ENCODE data around the gene ALG9.
"Not testable (repeated sequence)": the region's sequence is repeated elsewhere in the genome, so short reads cannot be mapped to it uniquely, and the experiment has no call there.

Gene ALG9

DNA sequence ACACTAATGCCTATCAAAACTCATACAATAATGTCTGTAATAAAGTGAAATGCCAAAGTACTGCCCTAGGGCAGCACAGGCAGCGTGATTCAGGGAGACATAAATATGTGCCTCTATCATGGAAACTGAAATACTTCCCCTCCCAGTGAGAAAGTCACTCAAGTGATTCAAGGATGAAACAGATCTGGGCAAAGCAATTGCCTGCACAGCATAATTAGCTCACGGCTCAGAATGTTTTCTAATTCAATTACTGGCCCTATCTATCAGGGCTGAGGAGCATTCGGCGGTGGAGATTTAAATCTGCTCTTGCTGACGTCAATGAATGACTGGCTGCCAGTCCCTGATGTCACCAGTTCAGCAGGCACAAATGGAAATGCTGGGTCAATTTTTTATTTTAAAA lies 77.5 kb downstream of the ALG9 start:
- DNase-seq (ENCODE audit: low spot score), result no peak

DNA sequence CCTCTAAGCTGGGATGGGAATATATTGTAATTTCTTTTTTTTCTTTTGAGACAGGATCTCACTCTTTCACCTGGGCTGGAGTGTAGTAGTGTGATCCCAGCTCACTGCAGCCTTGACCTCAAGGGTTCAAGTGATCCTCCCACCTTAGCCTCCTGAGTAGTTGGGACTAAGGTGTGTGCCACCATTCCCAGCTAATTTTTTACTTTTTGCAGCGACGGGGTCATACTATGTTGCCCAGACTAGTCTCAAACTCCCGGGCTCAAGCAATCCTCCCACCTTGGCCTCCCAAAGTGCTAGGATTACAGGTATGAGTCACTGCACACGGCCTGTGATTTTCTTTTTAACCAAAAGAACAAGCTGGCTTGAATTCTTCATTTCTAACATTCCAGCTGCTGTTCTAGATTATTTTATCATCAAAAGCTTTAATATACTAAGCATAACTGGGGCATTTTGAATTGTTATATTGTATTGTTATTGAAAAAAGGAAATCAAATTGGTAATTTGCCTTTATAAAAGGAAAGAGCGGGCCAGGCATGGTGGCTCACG lies 78.4 kb downstream of the ALG9 start:
- no peak for DNase-seq (ENCODE audit: low spot score)

DNA sequence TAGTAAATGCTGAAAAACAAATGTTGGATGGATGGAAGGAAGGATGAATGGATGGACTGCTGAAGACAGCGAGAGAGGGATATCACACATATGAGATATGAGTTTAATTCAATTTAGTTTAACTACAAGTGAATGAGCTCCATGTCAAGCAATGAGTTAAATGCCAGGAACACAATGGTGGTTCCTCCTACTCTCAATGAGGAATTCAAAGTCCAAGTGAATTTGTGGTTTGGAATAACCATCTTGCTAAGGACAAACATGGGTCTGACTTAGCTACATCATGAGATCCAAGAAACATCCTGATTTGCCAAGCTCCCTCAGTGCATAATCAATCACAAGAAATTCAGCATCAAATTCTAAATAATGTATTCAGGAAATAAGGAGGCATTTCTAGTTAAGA lies 79.1 kb downstream of the ALG9 start:
- no peak for DNase-seq (ENCODE audit: low spot score)

DNA sequence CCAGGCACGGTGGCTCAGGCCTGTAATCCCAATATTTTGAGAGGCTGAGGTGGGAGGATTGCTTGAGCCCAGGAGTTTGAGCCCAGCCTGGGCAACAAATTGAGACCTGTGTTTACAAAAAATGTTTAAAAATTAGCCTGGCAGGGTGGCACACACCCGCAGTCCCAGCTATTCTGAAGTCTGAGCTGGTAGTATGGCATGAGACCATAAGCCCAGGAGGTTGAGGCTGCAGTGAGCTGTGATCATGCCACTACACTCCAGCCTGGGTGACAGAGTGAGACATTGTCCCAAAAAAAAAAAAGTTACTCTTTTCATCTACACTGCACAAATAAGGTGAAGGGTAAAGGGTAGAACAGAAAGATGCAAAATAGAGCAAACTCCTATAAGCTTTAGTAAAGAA lies 82.9 kb downstream of the ALG9 start:
- DNase-seq (ENCODE audit: low spot score), result no peak

DNA sequence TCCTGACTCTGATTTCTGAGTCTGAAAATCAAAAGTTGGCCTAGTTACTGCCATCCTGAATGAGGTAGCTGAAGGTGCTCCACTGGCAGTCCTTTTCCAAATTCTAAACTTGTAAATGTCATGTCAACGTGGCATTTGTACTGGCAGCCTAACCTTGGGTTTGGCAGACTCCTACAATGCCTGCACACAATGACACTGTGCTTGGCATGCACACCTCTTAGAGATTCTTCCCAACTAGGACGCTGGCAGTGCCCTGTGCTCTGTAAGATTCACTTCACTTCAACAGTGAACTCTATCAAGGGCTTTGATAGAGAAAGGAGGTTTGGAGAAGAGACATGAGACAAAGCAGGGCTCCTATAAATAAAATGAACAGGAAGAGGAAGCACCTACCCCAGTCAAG lies 83.3 kb downstream of the ALG9 start:
- no peak for DNase-seq (ENCODE audit: low spot score)

DNA sequence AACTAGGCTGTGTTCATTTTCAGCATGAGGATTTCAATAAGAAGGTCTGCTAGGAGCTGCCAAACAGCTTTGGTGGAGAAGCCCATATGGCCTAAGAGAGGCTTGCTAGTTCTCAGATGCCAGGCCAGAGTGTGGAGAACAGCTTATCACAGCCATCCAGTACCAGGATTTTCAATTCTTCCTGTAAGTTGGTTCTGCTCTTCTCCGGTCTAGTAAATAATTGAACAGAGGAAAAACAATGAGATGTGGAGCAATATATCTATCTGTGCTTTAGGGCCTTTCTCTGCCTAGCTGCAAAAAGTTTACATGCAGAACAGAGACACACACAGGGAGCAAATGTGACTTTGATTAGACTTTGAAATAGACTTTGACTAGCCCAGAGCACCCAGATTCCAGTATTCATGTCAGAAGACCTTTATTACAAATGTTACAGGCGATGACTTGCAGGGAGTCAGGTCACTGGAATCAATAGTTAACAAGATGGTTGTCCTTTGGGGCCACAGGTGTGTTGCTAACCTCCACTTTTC lies 85.4 kb downstream of the ALG9 start:
- DNase-seq (ENCODE audit: low spot score), result no peak

DNA sequence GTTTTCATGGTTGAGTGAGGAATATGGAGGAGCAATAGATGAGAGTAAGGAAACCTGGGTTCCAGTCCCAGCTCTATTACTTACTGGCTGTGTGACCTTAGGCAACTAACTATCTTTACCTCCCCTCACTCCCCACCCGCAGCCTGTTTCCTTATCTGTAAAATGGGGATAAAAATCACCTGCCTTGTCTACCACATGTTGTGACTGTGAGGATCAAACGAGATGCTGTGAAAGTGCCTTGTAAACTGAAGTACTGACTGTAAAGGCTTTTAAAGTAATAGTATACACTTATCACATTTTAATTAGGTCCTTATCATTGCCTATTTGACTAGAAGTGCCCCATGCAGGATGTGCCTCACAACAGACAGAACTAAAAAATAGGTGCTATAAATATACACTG lies 86.3 kb downstream of the ALG9 start:
- no peak for DNase-seq (ENCODE audit: low spot score)

DNA sequence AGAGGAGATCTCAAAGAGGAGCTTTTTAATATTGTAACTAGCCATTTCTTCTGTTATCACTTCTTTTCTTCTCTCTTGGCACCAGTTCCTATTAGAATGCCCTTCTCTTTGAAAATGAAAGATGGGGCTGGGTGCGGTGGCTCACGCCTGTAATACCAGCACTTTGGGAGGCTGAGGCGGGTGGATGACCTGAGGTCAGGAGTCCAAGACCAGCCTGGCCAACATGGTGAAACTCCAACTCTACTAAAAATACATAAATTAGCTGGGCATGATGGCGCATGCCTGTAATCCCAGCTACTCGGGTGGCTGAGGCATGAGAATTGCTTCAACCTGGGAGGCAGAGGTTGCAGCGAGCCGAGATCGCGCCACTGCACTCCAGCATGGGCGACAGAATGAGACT lies 87.1 kb downstream of the ALG9 start:
- DNase-seq (ENCODE audit: low spot score), result not testable (repeated sequence)

DNA sequence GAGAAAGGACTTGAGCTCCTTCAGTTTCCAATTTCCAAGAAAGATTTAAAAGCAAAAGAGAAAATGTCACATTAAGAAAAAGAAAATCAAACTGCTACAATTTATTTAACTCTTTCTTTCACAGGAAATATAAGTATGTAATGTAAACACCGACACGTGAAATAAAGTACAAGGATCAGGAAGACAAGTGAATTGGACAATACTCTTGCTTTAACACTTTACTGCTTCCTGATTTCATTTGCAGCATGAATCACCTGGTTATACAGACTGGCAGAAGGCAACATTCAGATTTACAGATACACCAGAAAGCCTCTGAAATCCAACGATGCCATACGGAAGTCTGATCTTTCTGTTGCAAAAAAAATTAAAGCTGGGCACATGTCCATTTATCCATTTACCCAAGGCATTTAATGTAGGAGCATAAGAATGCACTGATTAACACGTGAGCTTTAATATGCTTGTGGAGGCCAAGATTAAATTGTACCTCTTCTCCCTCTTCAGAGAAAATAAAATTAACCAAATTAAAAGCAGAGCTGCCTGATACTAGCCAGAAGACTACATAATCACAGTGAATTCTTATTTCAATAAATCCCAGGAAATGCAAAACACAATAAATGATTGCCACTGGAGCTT lies 89.2 kb downstream of the ALG9 start:
- no peak for DNase-seq (ENCODE audit: low spot score)

DNA sequence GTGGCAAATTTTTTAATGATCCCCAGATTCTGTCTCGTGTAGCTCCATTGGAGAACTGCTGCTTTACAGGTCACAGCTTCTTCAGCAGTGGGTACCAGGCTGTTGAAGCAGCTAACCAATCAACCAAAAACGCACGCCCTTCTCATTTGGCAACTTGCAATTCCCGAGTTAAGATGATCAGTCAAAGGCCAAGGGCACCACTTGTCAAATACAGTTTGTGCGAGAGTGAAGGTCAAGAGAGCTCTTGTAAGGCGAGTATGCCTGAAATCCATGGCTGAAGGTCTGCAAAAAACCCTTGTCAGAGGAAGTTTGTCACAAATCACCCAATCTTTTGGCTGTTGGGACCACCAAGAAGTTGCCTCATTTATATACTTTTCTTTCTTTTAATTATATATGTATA lies 92.3 kb downstream of the ALG9 start:
- no peak for DNase-seq (ENCODE audit: low spot score)

DNA sequence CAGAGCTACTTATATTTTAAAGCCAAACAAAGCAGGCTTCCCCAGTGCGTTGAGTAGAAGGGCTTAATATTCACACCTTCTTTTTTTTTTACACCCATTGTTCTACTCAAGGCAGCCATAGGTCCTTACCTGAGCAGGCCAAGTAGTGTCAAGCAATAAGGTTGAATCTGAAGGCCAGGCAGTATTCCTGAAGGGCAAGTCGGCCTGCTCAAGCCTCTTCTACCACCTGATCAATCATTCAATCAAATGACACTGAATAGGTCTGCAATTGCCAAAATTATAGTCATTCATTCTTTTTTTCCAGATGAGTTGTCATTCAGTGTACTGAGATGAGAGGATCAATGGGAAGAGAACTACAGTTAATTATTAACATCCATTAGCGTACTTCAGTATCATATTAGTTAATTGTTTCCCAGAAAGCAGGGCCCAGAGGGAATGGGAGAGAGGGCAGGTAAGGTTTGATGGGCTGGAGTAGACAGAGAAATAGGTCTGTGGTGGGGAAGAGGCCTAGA lies 93.3 kb downstream of the ALG9 start:
- no peak for DNase-seq (ENCODE audit: low spot score)

DNA sequence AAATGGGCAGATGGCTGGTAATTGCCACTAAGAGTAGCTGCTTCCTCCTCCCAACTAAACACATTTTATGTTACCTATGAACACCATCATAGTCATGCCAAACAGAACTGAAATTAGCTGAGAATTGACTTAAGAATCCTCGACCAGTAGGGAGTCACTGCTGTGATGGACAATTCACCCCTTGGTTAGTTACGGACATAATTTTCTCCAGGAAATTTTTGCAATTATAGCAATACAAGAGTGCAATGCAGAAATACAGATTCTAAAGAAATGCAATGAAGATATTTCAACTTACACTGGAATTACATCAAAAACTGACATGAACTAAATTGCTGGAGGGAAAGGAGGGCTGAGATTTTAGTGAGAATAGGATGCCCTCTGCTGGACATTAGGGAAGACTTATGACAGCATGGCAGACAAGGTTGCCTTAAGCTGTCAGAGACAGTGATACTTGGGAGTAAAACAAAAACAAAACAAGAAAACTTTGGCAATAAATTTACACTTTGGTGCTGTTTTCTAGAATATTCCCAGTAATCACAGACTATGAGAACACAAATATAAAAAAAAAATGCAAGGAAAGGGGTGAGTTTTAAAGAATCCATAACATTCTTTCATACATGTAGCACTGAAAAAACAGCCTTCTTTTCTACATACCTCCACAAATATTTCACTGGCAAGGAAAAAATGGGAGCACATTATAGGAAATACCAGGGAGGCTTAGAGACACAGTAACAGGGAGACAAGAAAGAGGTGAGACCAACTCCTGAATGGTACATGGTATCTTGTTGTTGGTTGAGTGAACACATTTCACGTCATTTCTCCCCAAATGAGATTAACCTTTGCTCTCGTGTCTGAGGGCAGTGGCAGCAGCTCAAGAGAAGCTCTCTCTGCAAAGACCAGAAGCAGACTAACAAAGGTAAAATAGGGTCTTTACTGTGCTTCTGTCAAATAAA lies 94.0 kb downstream of the ALG9 start:
- DNase-seq (ENCODE audit: low spot score), result peak; percentile 62

DNA sequence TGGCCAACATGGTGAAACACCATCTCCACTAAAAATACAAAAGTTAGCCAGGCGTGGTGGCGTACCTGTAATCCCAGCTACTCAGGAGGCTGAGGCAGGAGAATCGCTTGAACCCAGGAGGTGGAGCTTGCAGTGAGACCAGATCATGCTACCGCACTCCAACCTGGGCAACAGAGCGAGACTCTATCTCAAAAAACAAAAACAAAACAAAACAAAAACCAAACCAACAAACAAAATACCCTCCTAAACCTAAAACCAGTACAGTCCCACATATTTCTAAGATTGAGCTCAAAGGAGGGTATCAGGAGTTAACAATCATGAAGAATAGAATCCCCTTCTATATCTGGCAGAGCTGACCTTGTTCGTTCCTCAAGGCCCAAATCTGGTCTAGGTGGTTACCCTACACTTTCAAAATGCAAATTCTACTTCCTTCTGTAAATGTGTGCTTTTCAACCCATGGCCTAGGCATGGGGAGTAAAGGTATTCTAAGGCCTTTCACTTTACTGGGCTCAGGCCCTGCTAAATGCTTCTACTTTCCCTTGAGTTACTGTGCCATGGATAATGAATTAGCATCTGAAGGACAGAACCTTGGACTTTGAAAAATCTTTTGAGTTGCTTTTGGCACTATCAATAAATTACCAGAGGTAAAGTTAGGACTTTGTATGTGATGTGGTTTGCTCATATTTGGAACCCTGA lies 94.8 kb downstream of the ALG9 start:
- DNase-seq (ENCODE audit: low spot score), result no peak

DNA sequence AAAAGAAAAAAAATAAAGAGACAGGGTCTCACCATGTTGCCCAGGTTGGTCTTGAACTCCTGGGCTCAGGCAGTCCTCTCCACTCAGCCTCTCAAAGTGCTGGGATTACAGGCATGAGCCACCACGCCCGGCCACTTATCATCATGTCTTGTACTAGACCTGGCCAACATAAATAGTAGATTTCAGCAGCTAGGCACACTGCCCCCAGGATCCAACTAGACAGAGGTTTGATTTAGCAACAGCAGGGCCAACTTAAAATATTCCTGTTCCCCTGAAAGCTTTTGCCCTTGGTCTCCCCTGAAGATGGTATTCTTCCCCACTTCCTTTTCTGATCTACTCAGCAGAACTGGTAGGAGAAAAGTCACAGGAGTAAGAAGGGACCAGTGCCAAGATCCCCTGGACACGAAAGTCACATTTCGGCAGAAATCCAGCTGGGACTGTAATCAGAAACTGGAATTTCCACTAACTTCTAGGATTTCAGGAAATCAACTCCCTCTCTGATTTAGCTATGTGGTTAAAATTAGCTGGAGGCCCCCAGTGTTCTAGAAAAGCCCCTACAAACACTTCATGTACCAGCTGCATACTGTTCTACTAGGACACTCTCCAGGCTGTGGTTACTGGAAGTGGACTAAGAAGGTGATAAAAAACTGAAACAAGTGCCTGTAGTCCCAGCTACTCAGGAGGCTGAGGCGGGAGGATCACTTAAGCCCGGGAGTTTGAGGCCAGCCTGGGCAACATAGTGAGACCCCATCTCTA lies 96.2 kb downstream of the ALG9 start:
- no peak for DNase-seq (ENCODE audit: low spot score)

DNA sequence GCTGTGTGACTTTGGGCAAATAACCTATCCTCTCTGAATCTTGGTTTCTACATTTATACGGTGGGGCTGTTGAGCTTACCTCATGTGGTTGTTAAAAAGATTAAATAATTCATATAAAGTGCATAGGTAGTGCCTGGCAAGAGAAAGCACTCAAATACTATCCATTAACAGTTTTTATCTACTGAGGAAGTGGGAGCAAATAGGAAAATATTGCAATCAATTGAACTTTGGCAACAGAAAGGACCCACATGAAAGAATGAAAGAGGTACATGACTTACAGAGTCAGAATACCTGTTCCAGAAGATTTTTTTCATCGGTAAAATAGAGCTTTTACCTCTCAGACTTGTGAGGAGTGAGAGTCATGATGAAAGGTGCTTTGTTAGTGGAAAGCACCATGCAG lies 98.8 kb downstream of the ALG9 start:
- DNase-seq (ENCODE audit: low spot score), result no peak

DNA sequence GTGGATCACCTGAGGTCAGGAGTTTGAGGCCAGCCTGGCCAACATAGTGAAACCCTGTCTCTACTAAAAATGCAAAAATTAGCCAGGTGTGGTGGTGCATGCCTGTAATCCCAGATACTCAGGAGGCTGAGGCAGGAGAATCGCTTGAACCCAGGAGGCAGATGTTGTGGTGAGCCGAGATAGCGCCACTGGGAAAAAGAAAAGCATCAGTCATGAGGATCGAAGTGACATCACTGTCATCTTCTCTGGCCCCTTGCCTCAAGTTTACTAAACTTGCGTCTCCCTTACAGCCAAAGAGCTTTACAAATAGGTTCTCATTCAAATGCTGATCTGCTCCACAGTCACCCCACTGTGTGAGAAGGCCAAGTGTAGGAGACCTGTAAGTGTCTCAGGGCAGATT lies 100.2 kb downstream of the ALG9 start:
- not testable (repeated sequence) for DNase-seq (ENCODE audit: low spot score)

DNA sequence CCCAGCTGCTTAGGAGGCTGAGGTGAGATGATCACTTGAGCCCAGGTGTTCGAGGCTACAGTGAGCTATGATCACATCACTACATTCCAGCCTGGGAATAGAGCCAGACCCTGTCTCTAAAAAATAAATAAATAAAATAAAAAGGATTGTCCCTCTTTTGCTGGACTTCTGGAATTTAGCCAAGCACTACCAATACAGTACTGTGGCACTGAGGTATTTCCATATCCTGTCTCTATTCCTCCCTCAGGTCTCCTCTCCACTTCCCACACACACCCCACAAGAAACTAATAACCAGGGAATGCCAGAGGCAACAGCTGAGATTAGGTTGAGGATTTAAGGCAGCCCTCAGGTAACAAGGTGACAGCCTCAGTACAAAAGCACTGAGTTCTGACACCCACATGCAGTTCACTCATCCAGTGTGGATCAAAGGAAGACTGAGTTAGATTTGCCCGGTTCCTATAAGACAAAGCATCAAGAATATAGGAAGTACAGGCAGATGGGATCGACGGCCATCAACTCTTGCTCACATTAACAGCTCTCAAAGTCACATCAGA lies 100.7 kb downstream of the ALG9 start:
- DNase-seq (ENCODE audit: low spot score), result no peak

DNA sequence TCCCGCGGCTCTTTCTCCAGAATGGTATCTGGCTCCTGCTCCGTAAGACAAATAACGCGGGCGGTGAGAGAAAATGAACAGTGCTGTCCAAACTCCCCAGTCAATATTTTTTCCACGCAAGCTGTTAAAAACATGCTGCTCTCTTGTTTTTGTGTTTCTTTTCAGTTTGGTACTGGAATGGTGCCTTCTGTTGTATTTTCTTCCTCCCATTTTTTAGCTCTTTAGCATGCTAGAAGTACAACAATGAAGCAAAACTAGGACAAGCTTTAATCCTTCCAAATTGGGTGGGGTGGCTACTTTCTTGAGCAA lies 104.6 kb downstream of the ALG9 start:
- DNase-seq (ENCODE audit: low spot score), result no peak

DNA sequence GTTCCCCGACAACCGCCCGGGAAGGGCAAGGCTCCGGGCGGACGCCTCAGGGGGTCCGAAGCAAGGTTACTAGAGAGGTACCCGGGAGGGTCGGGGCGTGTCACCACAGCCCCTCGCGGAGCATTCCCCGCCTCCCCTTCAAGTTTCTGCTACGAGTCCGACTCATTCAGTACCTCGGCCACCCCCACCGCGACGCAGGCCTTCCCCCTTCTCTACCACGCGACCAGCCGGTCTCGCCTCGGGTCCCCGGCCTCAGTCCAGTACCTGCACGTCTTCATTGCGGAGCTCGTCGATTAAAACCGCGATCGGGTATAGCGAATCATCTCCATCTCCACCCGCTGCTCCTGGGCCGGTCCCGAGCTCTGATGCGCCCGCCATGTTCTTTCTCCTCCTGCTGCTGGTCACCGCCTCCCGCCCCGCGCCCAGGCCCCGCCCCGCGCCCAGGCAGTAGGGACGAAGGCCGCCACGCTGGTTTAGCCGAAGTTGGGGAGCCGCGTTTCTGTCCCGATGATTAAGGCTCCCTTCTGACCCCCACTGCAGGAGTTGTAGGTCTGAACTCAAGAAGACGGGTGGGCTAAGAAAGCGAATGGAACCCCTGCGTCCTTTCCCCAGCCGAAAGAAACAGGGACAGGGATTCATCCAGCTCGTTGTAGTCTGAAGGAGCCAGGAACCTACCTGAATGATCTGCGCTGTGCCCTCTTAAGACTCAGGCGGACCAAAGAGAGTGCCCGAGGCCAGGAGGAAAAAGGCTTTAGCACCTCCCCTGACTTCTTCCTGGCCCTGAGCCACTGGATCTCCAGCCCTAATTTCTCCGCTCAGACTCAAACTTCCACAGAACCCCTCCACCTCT lies 105.2 kb downstream of the ALG9 start, which contains the start of gene PPP2R1B:
Gene PPP2R1B (minus strand): TSS at position 406 of the 850 bp plus-strand sequence. CDS start 28 bp downstream, at position 378.
- peak; percentile 93 for DNase-seq (ENCODE audit: low spot score)

DNA sequence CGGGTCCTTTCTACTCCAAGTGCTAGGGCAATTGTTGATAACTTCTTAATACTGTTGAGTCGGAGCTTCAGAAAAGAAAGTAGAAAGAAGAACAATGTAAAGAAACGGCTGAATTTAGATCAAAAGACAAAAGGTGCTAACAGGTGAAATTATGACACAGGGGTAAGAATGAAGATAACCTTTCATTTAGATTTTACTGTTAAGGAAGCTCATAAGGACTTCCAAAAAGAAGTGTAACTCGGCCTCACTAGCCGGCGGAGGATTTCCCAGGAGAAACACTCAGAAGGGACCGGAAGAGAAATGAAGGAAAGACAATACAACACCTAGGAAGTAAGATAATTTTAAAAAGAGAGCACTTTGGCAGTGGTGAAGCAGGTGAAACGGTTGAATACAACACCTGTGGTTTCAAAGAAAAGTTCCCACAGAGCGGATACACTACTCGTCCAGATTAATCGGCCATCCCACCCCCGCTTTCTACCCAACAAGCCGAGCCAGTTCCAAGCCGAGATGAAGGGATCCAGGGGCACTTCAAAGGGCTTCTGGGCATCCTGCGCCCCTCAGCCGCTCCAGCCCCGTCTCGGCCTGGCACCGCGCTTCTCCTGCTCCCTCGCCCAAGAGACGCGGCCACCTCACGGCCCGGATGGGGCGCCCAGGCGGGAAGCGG lies 105.9 kb downstream of the ALG9 start:
- peak; percentile 7 for DNase-seq (ENCODE audit: low spot score)

Measured in hepatic stellate cell (primary cell).